CD4-positive, CD25-positive, alpha-beta regulatory T cell (primary cell): ENCODE results near the gene SEZ6L. TPM values are rescaled to one million over a fixed set of nuclear protein-coding genes. Genes with fewer than 3 reads are reported as not detected.

ENCODE experiments used
- ATAC-seq, 2 donors: fragments of 150-1000 bp; cut with Tn5 transposase; one replicate each; pipeline ENCODE4 v1.10.0; 2021; ENCODE audit warnings: low read depth in 2 of 2, moderate number of reproducible peaks in 2 of 2, moderate library complexity in 1 of 2
- DNase-seq, 3 donors: peaks; one replicate each; pipeline versions ENCODE4 v3.0.0 to v3.0.0-alpha.2; 2012 to 2022; ENCODE audit warnings: mixed read lengths in 1 of 3
- H3K27ac ChIP-seq: one replicate; pipeline ENCODE4 v1.7.0; 2013; ENCODE audit warnings: mild to moderate bottlenecking, low read length; ENCODE audit not compliant: insufficient read depth, poor library complexity, severe bottlenecking
- H3K27me3 ChIP-seq: one replicate; pipeline ENCODE4 v1.7.0; 2013; ENCODE audit warnings: low read length; ENCODE audit not compliant: control insufficient read depth, insufficient read depth
- H3K36me3 ChIP-seq: one replicate; pipeline ENCODE4 v1.7.0; 2013; ENCODE audit warnings: mild to moderate bottlenecking, low read length, moderate library complexity; ENCODE audit not compliant: control insufficient read depth, insufficient read depth
- H3K4me1 ChIP-seq: 2 replicates; pipeline ENCODE4 v1.7.0; 2013; ENCODE audit warnings: mild to moderate bottlenecking, low read length; ENCODE audit not compliant: insufficient read depth, control insufficient read depth, poor library complexity, severe bottlenecking
- H3K4me3 ChIP-seq: one replicate; pipeline ENCODE4 v1.7.0; 2013; ENCODE audit warnings: low read depth, mild to moderate bottlenecking, low read length, moderate library complexity
- H3K9me3 ChIP-seq, 2 experiments: 1 replicate in 1 of 2; 2 replicates in 1 of 2; pipeline ENCODE4 v1.7.0; 2013; ENCODE audit warnings: low read length in 2 of 2, mild to moderate bottlenecking in 1 of 2, moderate library complexity in 1 of 2; ENCODE audit not compliant: control insufficient read depth in 2 of 2
- H3K27ac Mint-ChIP-seq, 3 donors: one replicate each; pipeline ENCODE4 v1.8.0; 2020 to 2022; ENCODE audit warnings: mild to moderate bottlenecking in 3 of 3, mixed read lengths in 3 of 3, moderate library complexity in 2 of 3
- H3K27me3 Mint-ChIP-seq: one replicate; pipeline ENCODE4 v1.8.0; 2022; ENCODE audit warnings: mild to moderate bottlenecking, mixed read lengths
- H3K36me3 Mint-ChIP-seq: one replicate; pipeline ENCODE4 v1.8.0; 2020; ENCODE audit warnings: mixed read lengths
- H3K4me1 Mint-ChIP-seq, 4 donors: one replicate each; pipeline ENCODE4 v1.8.0; 2020 to 2022; ENCODE audit warnings: mixed read lengths in 4 of 4, mild to moderate bottlenecking in 1 of 4
- H3K4me3 Mint-ChIP-seq, 4 donors: one replicate each; pipeline ENCODE4 v1.8.0; 2020 to 2022; ENCODE audit warnings: mild to moderate bottlenecking in 4 of 4, mixed read lengths in 4 of 4, moderate library complexity in 3 of 4
- H3K9me3 Mint-ChIP-seq, 7 donors: one replicate each; pipeline ENCODE4 v1.8.0; 2020 to 2022; ENCODE audit warnings: mixed read lengths in 7 of 7, mild to moderate bottlenecking in 3 of 7, moderate library complexity in 2 of 7
- polyA plus RNA-seq, 4 donors: library from polyadenylated mRNA; unstranded; fragments of 300-500 nt; fragmentation: Illumina TruSeq; gene quantifications; one replicate each; pipeline ENCODE4 v1.2.3, GENCODE V29; 2021
- total RNA-seq: library from RNA; stranded (reverse); gene quantifications from one replicate; pipeline ENCODE4 v1.2.3, GENCODE V29; 2022

The SEZ6L gene
- total and polyA plus RNA-seq, 5 donors from 2014 or later, result not detected

DNA sequence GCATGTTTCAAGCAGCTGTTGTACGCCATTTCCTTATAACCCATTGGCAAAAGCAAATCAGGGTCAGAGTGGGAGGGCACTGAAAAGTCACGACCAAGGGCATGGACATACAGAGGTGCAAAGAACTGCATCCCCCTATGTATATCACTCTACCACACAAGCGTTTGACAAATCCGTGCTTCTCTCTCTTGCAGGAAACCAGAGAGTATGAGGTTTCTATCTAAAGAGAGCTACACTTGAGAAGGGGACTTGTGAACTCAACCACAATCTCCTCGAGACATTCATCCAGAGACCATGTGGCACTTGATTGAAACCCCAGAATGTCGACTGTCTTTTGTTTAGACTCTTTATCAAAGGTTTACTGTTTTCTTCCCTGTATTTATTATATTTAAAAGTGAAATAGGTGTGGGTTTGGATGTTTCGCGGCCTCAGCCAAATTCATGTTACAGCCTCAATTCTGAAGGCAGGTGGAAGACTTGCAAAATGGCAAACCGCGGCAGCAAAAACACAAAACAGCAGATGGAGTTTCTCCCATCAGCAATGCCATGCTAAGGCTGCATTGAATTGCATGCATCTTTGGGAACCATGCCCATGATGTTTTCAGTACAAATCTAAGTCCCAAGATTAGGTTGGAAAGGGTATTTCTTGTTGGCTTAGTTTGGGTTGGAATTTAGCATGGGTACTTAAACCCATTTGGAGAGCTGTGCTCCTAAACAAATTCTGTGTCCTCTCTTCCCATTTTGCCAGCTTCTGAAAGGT, 211.0 kb downstream of the SEZ6L start:
- Mint-ChIP-seq H3K27ac (no peak overlapping the region), H3K9me3 (peaks cover 0 to 6% (median 0%) of the 10 kb centered on the region in 7 donors), H3K4me3 (no peak overlapping the region), H3K4me1 (peaks cover 0 to 7% (median 6%) of the 10 kb centered on the region in 4 donors), H3K27me3 (peaks cover 60% of the 10 kb centered on the region), H3K36me3 (no peaks in the 10 kb centered on the region)
- H3K27me3 ChIP-seq, result peaks cover 33% of the 10 kb centered on the region
- H3K36me3 ChIP-seq, result no peaks in the 10 kb centered on the region
- H3K9me3 ChIP-seq, result no peaks in the 10 kb centered on the region
- H3K27ac ChIP-seq, result no peak overlapping the region
- no peak overlapping the region for H3K4me3 ChIP-seq
- no peak for DNase-seq
- ATAC-seq, result no peak
- no peaks in the 10 kb centered on the region for H3K4me1 ChIP-seq

GRCh38 chr22:26382782-26383181, 213.5 kb downstream of the SEZ6L start:
- Histone ChIP-seq H3K27me3 (peaks cover 28% of the 10 kb centered on the region), H3K4me1 (no peaks in the 10 kb centered on the region), H3K27ac (no peak overlapping the region), H3K4me3 (no peak overlapping the region), H3K36me3 (no peaks in the 10 kb centered on the region), H3K9me3 (no peaks in the 10 kb centered on the region)
- no peak overlapping the region for H3K4me3 Mint-ChIP-seq
- H3K27ac Mint-ChIP-seq, result no peak overlapping the region
- DNase-seq (no peak), ATAC-seq (no peak)
- peaks cover 61% of the 10 kb centered on the region for H3K27me3 Mint-ChIP-seq
- peaks cover 0 to under 1% (median under 1%) of the 10 kb centered on the region in 4 donors for H3K4me1 Mint-ChIP-seq
- peaks cover 0 to 6% (median 0%) of the 10 kb centered on the region in 7 donors for H3K9me3 Mint-ChIP-seq
- no peaks in the 10 kb centered on the region for H3K36me3 Mint-ChIP-seq

- Histone ChIP-seq H3K27me3 (peaks cover 30% of the 10 kb centered on the region), H3K9me3 (no peaks in the 10 kb centered on the region), H3K4me3 (no peak overlapping the region), H3K27ac (no peak overlapping the region), H3K36me3 (no peaks in the 10 kb centered on the region), H3K4me1 (no peaks in the 10 kb centered on the region)
- Mint-ChIP-seq H3K27ac (no peak overlapping the region), H3K4me3 (no peak overlapping the region), H3K27me3 (peaks cover 68% of the 10 kb centered on the region), H3K9me3 (peaks cover 0 to 4% (median 0%) of the 10 kb centered on the region in 7 donors), H3K36me3 (no peaks in the 10 kb centered on the region), H3K4me1 (no peaks in the 10 kb centered on the region)
- DNase-seq (no peak), ATAC-seq (no peak)
These were observed 214.8 kb downstream of the SEZ6L start for GRCh38 chr22:26383968-26384556.

DNA sequence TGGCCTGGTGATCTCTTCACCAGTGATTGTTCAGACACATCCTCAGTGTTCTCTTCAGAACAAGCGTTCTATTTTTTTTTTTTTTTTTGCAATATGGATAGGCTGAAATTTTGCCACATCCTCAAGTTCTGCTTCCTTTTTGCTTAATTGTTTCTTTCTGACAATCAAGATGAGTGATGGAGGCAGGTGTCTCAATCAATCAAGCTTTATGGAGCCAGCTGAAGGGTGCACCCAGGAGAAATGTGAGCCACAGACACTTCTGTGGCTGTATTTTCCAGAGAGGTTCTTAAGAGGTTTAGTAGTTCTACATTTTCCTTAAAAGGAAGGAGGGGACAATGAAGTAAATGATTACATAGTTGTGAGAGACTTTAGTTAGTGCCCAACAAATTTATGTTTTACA, 215.9 kb downstream of the SEZ6L start:
- no peaks in the 10 kb centered on the region for H3K36me3 Mint-ChIP-seq
- no peak overlapping the region for H3K4me3 Mint-ChIP-seq
- Histone ChIP-seq H3K36me3 (no peaks in the 10 kb centered on the region), H3K4me1 (no peaks in the 10 kb centered on the region), H3K4me3 (no peak overlapping the region), H3K27ac (no peak overlapping the region), H3K27me3 (peaks cover 24% of the 10 kb centered on the region), H3K9me3 (no peaks in the 10 kb centered on the region)
- no peaks in the 10 kb centered on the region for H3K4me1 Mint-ChIP-seq
- no peak for ATAC-seq
- H3K27ac Mint-ChIP-seq, result no peak overlapping the region
- no peak for DNase-seq
- peaks cover 63% of the 10 kb centered on the region for H3K27me3 Mint-ChIP-seq
- H3K9me3 Mint-ChIP-seq, result peaks cover 0 to 3% (median 0%) of the 10 kb centered on the region in 7 donors

GRCh38 chr22:26389125-26389524, 219.9 kb downstream of the SEZ6L start:
- peaks cover 0 to 3% (median 0%) of the 10 kb centered on the region in 7 donors for H3K9me3 Mint-ChIP-seq
- no peaks in the 10 kb centered on the region for H3K36me3 ChIP-seq
- peaks cover 49% of the 10 kb centered on the region for H3K27me3 Mint-ChIP-seq
- H3K4me3 ChIP-seq, result no peak overlapping the region
- H3K36me3 Mint-ChIP-seq, result no peaks in the 10 kb centered on the region
- ATAC-seq, result no peak
- no peaks in the 10 kb centered on the region for H3K9me3 ChIP-seq
- H3K4me1 ChIP-seq, result no peaks in the 10 kb centered on the region
- H3K4me3 Mint-ChIP-seq, result no peak overlapping the region
- no peak for DNase-seq
- H3K27me3 ChIP-seq, result peaks cover 13% of the 10 kb centered on the region
- no peaks in the 10 kb centered on the region for H3K4me1 Mint-ChIP-seq
- H3K27ac Mint-ChIP-seq, result no peak overlapping the region
- H3K27ac ChIP-seq, result no peak overlapping the region

DNA sequence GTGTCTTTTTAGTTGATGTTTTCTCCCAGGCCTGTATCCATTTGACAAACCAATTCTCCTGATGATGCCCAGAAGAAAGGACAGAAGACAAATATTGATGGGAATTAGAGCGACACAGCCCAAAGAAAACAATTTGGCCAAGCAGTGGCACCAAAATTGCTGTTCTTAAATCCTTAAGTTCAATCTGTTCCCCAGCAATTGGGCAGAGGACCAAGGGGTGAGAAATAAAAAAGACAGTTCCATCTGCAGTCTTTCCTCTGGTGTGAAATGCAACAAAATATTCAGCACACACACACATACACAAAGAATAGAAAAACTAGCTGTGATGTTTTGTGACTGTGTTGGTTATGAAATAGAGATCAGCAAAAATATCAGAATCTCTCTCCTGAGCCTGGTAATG, 221.8 kb downstream of the SEZ6L start:
- H3K4me3 Mint-ChIP-seq, result no peak overlapping the region
- no peaks in the 10 kb centered on the region for H3K36me3 Mint-ChIP-seq
- ATAC-seq (no peak), DNase-seq (no peak)
- Histone ChIP-seq H3K36me3 (no peaks in the 10 kb centered on the region), H3K27ac (no peak overlapping the region), H3K27me3 (peaks cover 10% of the 10 kb centered on the region), H3K9me3 (no peaks in the 10 kb centered on the region), H3K4me3 (no peak overlapping the region), H3K4me1 (no peaks in the 10 kb centered on the region)
- H3K27ac Mint-ChIP-seq, result no peak overlapping the region
- H3K4me1 Mint-ChIP-seq, result no peaks in the 10 kb centered on the region
- peaks cover 0 to 3% (median 0%) of the 10 kb centered on the region in 7 donors for H3K9me3 Mint-ChIP-seq
- peaks cover 36% of the 10 kb centered on the region for H3K27me3 Mint-ChIP-seq

DNA sequence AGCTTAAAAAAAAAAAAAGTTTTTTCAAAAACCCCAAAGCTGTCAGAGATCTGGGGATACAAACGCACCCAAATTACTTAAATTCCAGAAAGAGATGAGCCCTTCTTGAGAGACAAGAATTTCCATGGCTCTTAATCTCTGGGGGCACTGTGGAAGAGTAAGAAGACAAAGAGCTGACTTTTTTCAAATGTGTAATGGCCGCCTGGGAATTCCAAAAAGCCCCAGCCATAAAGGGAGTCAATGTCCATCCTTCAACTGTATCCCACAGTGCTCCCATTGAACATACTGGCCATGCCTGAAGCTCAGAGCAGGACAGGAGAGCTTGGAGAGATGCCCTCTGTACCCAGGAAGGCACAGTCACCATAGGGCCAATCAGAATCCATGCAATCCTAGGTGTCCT, 222.4 kb downstream of the SEZ6L start:
- no peak overlapping the region for H3K4me3 Mint-ChIP-seq
- H3K4me3 ChIP-seq, result no peak overlapping the region
- no peaks in the 10 kb centered on the region for H3K4me1 Mint-ChIP-seq
- no peak for ATAC-seq
- peaks cover 0 to 3% (median 0%) of the 10 kb centered on the region in 7 donors for H3K9me3 Mint-ChIP-seq
- H3K27ac Mint-ChIP-seq, result no peak overlapping the region
- DNase-seq, result no peak
- peaks cover 31% of the 10 kb centered on the region for H3K27me3 Mint-ChIP-seq
- no peaks in the 10 kb centered on the region for H3K4me1 ChIP-seq
- no peaks in the 10 kb centered on the region for H3K36me3 ChIP-seq
- H3K9me3 ChIP-seq, result no peaks in the 10 kb centered on the region
- H3K27ac ChIP-seq, result no peak overlapping the region
- H3K27me3 ChIP-seq, result peaks cover 10% of the 10 kb centered on the region
- no peaks in the 10 kb centered on the region for H3K36me3 Mint-ChIP-seq

DNA sequence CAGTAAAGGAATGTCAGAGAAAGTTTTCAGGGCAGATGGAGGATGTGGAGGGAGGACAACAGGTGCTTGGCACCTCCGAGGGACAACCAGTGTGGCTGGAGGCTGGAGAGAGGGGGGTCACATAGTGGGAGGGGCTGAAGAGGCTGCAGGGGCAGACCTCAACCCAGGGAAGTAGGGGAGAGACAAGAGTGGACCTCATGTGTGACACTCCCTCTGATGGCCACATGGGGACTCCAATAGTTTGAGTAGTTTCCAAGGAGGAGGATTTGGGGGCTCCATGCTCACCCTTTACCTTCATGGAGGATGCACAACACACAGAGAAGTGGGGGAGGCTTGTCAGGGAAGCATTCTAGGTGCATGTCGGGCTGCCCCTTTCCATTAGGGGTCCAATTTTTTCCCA, 224.7 kb downstream of the SEZ6L start:
- DNase-seq (no peak), ATAC-seq (no peak)
- H3K27ac ChIP-seq, result no peak overlapping the region
- Mint-ChIP-seq H3K27me3 (peaks cover 24% of the 10 kb centered on the region), H3K36me3 (no peaks in the 10 kb centered on the region), H3K4me3 (no peak overlapping the region), H3K4me1 (no peaks in the 10 kb centered on the region), H3K9me3 (no peaks in the 10 kb centered on the region), H3K27ac (peak overlapping the region in 1 of 3 donors; percentile 28)
- H3K4me1 ChIP-seq, result no peaks in the 10 kb centered on the region
- H3K36me3 ChIP-seq, result no peaks in the 10 kb centered on the region
- H3K27me3 ChIP-seq, result peaks cover 3% of the 10 kb centered on the region
- no peaks in the 10 kb centered on the region for H3K9me3 ChIP-seq
- H3K4me3 ChIP-seq, result no peak overlapping the region
